NCI-H1436 (cell line): Measurements from ENCODE around the gene YJEFN3.
A peak's percentile ranks its signal among the peaks of the same experiment; 100 is the strongest.

ENCODE experiments used
- DNase-seq: peaks from one replicate; lab custom pipeline; 2025; lab: John Stamatoyannopoulos, UW

Gene YJEFN3, protein sequence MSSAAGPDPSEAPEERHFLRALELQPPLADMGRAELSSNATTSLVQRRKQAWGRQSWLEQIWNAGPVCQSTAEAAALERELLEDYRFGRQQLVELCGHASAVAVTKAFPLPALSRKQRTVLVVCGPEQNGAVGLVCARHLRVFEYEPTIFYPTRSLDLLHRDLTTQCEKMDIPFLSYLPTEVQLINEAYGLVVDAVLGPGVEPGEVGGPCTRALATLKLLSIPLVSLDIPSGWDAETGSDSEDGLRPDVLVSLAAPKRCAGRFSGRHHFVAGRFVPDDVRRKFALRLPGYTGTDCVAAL

DNA sequence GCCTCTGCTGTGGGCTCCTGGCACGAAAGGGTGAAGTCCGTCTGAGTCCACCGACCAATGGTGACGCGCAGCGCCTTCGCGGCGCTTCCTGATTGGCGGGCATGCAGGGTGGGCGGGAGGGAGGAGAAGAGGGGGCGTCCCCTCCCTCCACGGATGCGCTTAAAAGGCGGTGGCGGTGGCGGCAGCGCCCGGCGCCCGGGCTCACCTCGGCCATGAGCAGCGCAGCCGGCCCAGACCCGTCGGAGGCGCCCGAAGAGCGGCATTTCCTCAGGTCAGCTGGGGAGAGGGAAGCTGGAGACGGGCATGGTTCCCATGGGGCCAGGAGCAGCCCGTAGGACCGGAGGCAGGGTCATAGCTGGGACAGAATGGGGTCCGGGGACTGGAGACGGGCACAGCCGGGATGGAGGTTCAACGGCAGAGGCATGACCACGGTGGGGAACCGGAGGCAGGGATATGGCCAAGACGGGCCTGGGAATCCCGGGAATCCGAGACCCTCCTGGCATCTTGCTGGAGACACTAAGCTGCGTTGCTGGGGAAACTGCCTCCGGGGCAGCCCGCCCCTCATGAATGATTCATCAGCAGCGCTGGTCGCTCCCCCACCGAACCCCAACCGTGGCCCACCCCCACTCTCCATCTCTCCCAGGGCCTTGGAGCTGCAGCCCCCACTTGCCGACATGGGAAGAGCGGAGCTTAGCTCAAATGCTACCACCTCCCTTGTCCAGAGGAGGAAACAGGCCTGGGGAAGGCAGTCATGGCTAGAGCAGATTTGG is at the start of gene YJEFN3:
TSS of gene YJEFN3 (plus strand) at position 191 of the 770 bp plus-strand sequence. CDS start at position 213, 22 bp downstream.
- DNase-seq = no peak

DNA sequence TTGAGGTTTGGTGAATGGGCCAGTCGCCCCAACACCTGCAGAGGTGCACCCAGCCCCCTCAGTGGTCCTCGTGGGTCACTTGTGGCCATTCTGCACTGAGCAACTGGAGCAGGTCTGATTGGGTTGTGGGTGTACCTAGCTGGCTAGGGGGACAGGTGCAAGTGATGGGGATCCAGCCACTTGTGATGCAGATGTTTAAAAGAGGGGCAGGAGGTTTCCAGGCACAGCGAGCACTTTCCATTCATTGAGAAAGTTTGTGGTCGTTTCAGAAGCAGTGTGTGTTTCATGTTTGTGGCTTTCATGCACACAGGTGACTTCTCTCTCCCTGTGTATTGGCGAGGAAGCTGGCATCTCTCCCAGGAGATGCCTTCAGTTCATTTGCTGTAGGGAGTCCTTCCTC is 48.0 kb upstream of the YJEFN3 start:
- DNase-seq = no peak

DNA sequence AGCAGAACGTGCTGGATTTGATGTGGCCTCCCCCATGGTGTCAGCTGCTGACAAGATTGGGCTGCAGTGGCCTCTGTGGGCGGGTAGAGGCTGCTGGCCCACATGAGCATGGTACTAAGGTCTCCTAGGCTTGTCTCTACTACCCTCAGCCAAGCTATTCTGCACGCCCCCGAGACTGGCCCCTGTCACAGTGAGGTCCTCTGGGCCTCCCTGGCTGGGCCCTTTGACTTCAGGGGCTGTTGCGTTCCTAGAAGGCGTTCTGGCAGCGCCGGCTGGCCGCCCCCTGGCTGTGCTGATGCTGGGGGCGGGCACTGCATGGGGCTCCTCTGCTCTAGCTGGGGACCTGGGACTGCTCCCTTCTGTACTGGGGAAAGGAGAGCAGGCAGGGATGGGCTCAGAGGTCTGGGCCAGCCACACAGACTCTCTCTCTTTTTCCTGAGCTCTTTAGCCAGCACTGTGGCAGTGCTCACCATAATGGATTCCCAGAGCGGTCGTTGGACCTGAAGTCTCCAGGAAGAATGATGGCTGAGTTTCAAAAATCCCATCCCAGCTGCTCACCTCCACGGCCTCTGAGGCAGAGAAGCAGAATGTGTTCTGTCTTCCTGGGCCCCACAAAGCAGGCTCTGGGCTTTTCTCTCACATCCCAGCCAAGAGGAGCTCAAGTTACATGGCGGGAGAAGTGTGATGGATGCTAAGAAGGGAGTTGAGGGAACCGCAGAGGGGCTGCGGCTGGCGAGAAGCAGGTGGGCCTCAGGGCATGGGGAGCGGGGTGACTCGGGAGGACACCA is 45.7 kb upstream of the YJEFN3 start:
- DNase-seq = no peak

DNA sequence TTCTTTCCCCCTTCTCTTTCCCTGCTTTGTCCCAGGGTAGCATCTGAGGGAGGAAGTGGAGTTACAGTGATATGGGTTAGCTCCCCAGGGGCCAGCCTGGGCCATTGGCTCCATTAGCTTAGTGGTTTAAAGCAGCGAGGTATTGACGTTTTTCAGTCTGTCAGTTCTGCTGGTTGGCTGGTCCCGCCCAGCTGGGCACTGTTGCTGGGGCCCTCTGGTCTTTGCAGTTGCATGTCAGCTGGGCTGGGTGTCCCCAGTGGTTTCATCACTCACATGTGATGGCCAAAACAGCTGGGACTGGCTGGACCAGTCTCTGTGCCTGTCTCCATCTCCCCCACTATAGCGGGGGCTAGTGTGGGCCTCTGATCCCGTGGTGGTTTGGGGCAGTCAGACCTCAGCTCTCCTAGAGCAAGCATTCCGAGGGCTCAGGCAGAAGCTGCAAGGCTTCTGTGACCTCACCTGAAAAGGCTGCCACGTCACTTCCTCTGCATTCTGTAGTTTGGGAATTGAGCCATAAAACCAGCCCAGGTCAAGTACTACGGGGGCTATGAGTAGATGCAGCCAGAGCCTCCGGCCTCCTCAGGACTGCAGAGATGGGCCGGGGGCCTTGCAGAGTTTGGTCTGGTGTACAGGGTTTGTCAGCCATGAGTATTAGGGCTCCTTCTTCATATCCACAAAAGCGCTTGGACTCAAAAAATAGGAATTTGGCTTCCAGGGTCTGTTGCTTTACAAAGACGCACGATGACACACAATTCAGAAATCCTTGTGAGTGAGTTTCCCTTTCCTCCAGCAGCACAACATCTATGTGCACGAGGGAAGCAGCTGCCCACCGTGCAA is 43.3 kb upstream of the YJEFN3 start:
- DNase-seq = no peak

DNA sequence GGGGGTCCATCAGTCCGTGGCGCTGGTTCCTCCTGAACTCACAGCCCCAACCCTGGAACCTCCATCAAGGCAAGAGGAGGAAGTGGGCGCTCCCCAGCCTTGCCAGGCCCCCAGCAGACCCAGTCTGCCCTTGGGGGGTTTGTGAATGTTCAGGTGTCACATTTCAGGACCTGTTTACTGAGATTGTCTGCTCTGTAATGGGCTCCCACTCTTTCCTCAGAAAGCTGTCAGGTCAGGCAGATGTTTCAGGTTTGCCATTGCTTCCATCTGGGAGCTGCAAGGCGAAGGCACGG is 42.8 kb upstream of the YJEFN3 start:
- no peak for DNase-seq

DNA sequence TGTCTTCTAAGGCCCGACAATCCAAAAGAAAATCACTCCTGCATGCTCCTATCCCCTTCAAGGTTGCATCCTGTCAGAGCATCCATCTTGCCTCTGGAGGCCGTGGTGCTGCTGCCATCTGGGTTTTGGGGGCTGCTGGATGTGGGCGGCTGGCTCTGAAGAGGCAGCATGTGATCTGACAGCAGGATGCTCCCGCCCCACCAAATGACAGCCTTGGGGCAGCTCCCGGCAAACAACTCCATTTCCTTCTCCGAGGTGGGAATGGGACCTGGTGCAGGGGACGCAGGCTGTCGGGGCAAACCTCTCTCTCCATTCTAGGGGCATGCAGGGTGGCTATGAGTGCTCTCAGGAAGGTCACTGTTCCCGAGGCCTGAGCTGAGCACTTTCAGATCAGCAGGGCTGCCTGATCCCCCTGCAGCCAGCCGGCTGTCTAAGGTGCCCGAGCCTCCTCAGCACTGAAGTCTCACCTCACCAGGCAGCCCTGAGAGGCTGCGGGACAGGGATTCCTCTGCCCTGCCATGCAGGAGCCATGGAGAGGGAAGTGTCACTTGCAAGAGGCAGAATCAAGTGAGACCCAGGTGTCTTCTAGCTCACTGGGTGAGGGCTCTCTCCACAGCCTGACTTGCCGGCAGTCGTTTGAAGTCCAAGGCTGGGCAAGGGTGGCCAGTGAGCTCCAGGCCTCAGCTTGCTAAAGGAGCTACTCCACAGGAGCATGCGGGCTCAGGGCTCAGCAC is 42.2 kb upstream of the YJEFN3 start:
- no peak for DNase-seq

DNA sequence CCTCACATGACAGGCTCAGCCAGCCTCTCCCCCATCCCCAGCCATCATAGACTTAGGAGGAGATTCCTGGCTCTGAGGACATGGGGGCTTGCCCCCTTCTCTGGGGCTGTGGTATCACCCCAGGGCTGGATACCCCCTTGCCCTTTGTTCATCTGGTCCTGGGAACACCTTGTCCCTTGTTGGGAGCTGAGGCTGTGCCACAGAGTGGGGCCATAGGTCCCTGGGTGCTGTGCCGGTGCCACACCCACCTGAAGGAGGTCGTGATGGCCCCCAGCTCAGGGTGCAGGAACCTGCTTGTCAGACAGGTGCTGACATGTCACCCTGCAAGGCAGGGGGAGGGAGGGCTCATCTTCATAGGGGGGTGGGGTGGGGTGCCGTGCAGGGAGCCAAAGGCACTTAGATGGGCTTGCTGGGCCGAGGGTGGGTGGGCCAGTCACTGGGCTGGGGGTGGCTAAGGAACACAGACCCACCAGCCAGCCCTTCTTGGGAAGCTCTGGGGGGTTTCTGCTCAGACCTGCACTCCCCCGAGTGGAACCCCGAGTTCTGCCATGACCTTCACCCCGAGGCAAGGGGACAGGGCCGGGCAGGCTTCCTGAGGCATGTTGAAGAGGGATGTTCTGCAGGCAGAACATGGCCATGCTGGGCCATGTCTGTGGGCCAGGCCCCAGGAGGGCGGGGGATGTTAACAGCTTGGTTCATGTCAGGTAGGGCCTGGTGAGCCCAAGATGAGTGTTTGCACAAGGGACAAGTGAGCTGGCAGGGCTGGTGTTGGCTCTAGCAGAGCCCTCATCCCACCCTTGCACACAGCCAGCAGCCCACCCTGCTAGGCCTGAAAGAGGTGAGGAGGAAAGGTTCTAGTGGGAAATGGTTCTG is 41.4 kb upstream of the YJEFN3 start:
- no peak for DNase-seq

DNA sequence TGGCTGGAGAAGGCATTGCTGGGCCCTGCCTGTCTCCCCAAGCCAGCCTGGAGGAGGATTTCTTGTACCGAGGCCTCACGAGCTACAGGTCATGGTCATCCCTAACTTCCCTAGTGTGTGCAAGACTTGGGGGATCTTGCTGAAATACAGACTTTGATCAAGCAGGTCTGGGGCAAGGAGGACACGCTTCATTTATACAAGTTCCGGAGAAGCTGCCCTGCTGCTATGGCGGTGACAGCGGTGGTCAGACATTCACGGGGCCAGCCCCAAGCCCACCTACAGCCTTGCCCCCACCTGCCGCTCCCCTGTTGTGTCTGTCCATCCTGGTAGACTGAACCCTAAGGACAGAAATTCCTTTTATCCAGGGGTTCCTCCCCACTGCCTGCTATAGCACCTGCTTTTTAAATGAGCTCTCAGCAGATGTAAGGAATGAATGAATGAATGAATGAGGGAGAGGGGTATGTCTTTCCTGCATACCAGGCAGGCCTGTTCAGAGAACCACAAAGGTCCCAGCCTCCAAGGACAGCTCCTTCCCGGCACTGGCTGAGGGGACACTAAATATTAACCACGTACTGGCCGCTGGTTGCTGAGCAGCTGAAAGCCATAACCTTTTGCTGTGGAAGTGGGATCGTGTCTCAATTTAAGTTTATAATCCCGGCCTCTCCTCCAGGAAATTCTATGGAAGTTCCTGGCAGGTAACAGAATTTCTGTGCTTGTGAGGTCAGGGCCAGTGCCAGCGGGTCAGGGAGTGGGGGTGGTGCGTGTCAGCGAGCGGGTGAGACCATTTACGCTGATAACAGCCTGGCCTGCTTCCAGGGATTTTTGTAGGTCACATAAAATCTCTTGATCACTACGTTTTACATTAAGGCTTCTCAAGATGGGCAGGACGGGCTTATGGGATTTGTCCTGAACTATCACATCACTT is 40.5 kb upstream of the YJEFN3 start:
- DNase-seq = no peak

DNA sequence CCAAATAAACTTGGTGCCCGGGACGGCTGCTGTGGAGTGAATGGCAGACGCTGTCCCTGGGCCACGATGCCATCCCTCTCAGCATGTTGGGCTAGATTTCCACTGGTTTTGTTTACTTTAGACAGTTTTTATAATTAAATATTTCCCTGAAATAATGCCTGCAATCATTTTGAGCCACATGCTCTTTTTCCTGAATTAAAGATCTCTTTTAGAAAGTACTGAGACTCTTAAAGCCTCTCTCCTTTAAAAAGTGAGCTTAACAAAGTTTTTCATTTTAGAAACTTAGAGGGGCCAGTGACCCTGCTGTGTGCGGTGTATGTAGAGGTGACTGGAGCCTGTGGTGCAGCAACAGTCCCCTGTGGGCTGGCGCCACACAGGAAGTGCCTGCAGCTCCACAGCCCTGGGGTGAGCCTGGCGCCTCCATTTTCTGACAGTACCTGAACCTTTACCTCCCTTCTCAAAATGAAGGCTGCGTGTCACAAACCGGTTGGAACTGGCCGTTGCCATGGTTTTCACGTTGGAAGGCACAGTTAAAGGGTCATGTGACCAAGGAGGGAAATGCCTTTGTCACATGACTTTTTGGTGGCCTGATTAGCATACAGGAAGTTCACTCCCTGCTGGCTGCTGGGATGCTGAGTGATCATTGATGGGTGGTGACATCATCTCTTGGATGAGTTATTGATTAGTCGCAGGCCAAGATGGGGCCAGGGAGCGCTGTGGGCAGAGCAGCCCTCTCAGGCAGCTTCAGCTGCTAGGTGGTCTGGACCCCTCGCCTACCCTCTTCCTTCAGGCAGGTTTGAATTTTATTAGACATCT is 39.6 kb upstream of the YJEFN3 start:
- peak; percentile 66 for DNase-seq

DNA sequence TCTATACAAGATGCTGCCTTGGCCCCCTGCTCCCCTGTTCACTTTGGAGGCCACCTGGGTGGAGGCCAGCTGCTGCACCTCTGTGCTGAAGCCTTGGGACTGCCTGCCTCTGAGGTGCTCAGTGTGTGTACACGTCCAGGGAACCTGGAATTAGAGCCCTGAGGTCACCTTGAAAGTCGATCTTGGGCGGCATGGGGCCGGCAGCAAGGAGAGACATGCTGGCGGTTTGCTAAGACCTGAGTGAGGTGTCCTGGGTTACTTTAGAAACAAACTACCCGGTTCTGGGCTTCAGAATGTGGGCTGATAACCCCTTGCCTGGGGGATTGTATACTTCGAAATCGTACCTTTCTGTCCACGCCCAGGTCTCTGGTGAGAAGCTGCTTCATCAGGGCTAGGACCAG is 38.9 kb upstream of the YJEFN3 start:
- no peak for DNase-seq

DNA sequence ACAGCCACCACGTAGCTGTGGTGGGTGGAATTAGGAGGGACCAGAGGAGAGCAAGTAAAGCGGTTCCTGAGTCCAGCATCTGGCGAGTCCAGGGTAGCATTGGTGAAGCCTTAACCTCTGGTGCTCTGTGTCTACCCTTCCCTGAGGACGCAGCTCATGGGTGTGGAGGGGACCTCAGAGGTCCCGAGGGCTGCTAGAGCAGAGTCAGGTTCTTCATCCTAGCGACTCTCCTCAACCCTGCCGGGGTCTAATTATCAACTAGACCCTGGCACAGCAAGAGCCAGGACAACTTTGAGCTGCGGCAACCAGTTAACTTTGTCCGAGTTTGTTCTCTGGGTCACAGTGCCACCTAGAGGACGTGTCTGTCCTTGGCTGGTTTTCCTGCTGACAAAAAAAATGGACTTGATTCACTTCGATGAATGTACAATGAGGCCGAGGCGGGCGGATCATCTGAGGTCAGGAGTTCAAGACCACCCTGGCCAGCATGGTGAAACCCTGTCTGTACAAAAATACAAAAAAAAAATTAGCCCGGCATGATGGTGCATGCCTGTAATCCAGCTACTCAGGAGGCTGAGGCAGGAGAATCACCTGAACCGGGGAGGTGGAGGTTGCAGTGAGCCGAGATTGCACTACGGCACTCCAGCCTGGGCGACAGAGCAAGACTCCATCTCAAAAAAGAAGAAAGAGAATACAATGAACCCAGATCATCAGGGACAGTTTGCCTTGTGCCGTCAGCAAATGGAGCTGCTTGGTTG is 38.3 kb upstream of the YJEFN3 start:
- peak; percentile 50 for DNase-seq

DNA sequence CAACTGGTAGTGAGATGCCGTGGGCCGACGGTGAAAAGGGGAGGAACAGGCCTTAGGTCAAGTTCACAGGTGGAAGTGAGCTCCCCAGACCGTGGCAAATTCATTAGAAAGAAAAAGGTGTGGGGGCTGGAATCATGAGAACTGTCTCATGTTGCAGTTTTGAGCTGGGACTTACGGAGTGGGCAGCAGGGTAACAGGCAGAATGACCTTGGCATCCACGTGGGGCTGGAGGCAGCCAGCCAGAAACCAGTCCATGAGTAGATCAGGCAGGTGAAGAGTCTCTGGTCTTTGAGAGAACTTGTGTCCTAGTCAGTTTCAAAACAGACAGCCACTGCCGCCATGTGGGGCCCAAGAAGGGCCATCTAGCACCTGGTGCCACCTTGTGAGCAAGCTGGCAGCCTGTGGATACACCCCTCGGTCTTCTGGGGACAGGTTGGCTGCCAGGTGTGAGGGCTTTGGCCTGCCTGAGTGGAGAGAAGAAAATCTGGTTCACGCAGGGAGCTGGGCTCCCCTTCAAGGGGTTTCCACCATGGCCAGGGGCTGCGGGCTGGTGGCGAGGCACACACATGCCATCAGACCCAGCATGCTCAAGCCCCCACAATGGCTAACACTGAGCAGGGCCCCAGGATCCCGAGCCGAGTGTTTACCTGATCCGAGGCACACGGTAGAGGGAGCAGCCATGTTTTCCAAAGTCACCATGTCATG is 37.2 kb upstream of the YJEFN3 start:
- DNase-seq = no peak

DNA sequence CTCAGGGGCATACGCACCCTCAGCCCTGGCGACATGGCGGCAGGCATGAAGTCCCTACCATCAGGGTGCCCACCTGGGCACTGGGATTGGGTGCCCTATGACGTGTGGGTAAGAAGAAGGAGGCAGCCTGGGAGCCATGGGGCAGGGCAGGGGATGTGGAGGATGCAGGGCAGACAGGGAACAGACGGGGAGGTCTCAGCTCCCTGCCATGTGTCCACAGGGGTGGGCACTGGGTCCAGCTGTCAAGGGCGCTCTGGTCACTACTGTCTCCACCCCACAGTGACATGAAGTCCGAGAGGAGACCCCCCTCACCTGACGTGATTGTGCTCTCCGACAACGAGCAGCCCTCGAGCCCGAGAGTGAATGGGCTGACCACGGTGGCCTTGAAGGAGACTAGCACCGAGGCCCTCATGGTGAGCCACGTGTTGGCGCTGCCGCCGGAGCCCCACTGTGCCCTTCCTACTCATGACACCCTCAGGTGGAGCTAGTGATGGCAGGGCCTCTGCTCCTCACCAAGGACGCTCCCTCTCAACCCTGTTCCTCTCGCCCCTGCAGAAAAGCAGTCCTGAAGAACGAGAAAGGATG is 36.6 kb upstream of the YJEFN3 start:
- no peak for DNase-seq

DNA sequence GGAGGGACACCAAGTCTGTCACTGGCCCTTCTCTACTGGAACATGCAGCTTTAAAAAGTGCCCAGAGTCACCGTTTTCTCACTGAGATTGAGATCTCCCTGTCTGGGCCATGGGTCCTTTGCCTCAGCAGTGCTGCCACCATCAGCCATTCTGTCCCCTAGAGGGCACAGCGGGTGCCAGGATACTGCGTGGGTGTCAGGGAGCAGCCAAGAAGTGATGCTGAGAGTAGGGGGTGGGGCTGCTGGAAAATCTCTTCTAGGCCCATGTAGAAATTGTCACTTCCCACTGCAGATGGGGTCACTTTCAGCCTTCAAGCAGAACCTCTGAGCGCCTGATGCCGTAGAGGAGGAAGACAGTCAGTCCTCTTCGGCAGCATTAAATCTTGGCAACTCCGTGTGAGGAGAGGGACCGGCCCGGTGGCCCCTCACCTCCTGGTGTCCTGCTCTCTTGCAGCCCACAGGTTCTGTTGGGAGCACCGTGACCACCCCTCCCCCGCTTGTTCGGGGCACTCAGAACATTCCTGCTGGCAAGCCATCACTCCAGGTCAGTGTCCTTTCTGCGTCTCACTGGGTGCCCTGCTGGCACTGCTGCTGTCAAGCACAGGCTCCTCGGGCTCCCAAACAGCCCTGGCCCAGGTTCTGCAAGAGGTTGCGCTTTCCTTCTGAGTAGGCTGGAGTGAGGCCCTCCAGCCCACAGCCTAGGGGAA is 34.7 kb upstream of the YJEFN3 start:
- no peak for DNase-seq

DNA sequence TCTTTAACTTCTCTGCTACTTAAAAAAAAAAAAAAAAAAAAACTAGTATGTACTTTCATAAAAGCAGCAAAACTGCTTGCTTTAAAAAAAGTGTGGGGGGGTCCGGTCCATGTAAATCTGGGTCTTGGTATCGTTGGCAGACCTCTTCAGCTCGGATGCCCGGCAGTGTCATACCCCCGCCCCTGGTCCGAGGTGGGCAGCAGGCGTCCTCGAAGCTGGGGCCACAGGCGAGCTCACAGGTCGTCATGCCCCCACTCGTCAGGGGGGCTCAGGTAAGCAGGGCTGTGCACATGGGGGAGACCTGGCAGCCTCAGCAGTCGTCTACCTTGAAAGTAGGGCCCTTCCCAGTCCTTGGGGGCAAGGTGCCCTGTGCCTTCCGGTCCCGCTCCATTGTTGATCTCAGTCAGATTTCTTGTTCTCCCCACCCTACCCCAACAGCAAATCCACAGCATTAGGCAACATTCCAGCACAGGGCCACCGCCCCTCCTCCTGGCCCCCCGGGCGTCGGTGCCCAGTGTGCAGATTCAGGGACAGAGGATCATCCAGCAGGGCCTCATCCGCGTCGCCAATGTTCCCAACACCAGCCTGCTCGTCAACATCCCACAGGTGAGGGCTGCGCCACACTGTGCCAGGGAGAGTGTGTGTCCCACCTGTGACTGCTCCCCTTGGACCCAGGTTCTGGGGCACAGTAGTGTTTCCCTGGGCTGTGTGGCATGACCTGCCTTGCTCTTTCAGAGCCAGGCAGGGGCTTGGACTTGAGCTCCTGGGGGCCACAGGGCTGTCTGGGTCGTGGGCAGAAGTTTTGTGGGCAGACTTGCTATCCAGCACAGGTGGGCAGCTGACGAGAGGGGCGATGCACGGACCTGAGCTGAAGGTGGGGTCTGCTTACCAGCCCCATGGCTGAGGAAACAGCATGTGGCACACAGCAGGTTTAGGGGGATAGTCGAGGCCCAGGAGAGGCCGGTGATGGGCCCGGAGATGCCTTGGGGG is 32.8 kb upstream of the YJEFN3 start:
- DNase-seq = no peak
